ENCODE results near the gene GTSE1. TPM values are rescaled to one million over a fixed set of nuclear protein-coding genes. Genes with fewer than 3 reads are reported as not detected.

Gene GTSE1
- total RNA-seq, 1 experiment from 2014 or later: 20.6 TPM

DNA sequence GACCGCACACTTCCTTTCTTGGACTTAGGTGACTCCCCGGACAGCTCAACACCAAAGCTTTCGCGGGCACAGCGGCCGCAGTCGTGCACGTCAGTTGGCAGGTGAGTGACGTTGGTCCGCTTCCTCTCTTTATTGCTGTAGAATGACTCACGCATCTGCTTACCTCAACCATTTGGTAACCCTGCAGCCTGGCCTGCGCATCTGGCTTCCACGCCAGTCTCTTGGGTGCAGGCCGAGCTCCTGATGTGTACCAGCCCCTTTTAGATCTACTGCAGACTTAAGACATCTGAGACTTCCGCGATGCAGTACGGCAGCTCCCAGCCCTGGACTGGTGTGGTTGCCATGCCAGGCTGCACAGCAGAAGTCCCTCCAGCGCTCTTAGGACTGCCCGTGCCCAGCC lies 26.5 kb downstream of the GTSE1 start:
- no TSS peak for BruUV-seq (replicated peaks)
- ATAC-seq (no peak), DNase-seq (no peak)
- 0 out of 2 replicates have a peak, but pooled peaks cover 3% of the 10 kb centered on the region for H3K79me2 ChIP-seq (ENCODE audit: low read length)
- H3K4me3 ChIP-seq (ENCODE audit: low read length): no peak overlapping the region
- H3K4me2 ChIP-seq (ENCODE audit: low read length): no peak overlapping the region
- no peaks in the 10 kb centered on the region for H3F3A ChIP-seq (ENCODE audit: low read length, unreplicated experiment)
- H3K27me3 ChIP-seq (ENCODE audit: low read length): no peaks in the 10 kb centered on the region
- H4K20me1 ChIP-seq (ENCODE audit: low read length): no peaks in the 10 kb centered on the region
- no peak overlapping the region for H3K9ac ChIP-seq (ENCODE audit: low read length)
- intact Hi-C loops (cut with micrococcal nuclease): no loop called here
- TF ChIP-seq EZH2phosphoT487 (IDR thresholded peaks at IDR 0.05; ENCODE audit: borderline replicate concordance, low read length) (no peak), EZH2 (IDR thresholded peaks at IDR 0.05; ENCODE audit: low read length, unreplicated experiment) (no peak)
- TF ChIP-seq, protein P1, sequence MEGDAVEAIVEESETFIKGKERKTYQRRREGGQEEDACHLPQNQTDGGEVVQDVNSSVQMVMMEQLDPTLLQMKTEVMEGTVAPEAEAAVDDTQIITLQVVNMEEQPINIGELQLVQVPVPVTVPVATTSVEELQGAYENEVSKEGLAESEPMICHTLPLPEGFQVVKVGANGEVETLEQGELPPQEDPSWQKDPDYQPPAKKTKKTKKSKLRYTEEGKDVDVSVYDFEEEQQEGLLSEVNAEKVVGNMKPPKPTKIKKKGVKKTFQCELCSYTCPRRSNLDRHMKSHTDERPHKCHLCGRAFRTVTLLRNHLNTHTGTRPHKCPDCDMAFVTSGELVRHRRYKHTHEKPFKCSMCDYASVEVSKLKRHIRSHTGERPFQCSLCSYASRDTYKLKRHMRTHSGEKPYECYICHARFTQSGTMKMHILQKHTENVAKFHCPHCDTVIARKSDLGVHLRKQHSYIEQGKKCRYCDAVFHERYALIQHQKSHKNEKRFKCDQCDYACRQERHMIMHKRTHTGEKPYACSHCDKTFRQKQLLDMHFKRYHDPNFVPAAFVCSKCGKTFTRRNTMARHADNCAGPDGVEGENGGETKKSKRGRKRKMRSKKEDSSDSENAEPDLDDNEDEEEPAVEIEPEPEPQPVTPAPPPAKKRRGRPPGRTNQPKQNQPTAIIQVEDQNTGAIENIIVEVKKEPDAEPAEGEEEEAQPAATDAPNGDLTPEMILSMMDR (conservative IDR thresholded peaks at IDR 0.05; ENCODE audit: low read depth, low read length): no peak
- CTCF ChIA-PET: no interaction called here
- no peaks in the 10 kb centered on the region for H3K4me1 ChIP-seq (ENCODE audit: insufficient read depth, low read length)
- POLR2A ChIA-PET (ENCODE audit: unreplicated experiment): no interaction called here
- no peaks in the 10 kb centered on the region for H3K9me2 ChIP-seq (replicated peaks; ENCODE audit: low read length)
- no peak overlapping the region for H3K27ac ChIP-seq (ENCODE audit: low read length)
- no peak overlapping the region for H2AFZ ChIP-seq (ENCODE audit: low read length)
- peaks cover 8% of the 10 kb centered on the region; the same call in 1 of the 2 replicates for H3K36me3 ChIP-seq (ENCODE audit: low read depth, low read length)
- no peaks in the 10 kb centered on the region for H3K9me3 ChIP-seq (ENCODE audit: low read length)

DNA sequence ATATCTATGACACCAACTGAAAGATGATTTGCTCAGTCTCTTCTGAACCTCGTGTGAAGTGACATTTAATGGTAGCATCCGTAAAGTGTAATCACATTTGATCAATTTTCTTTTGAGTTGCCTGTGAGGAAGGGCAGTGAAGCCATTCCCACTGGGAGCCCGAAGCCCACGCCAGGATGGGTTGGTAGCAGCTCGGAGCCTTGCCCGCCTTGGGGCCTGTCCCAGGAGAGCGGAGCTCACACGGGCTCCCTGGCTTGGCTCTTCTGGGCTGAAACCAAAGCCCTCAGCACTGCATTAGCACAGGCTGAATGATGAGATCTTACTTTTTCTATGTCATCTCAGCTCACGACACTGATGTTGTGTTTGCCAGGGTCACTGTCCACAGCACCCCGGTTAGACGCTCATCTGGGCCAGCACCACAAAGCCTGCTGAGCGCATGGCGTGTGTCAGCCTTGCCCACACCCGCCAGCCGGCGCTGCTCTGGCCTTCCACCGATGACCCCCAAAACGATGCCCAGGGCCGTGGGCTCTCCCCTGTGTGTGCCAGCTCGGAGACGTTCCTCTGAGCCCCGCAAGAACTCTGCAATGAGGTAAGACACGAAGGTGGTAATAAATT lies 29.5 kb downstream of the GTSE1 start:
- H4K20me1 ChIP-seq (ENCODE audit: low read length): no peaks in the 10 kb centered on the region
- no peaks in the 10 kb centered on the region for H3K9me2 ChIP-seq (replicated peaks; ENCODE audit: low read length)
- H3F3A ChIP-seq (ENCODE audit: low read length, unreplicated experiment): no peaks in the 10 kb centered on the region
- no peak overlapping the region for H3K4me2 ChIP-seq (ENCODE audit: low read length)
- H3K9ac ChIP-seq (ENCODE audit: low read length): no peak overlapping the region
- H3K27me3 ChIP-seq (ENCODE audit: low read length): no peaks in the 10 kb centered on the region
- H3K27ac ChIP-seq (ENCODE audit: low read length): no peak overlapping the region
- H3K79me2 ChIP-seq (ENCODE audit: low read length): no peaks in the 10 kb centered on the region
- peaks cover 5% of the 10 kb centered on the region; the same call in 1 of the 2 replicates for H3K36me3 ChIP-seq (ENCODE audit: low read depth, low read length)
- no peak for ATAC-seq
- BruUV-seq (replicated peaks): no TSS peak
- H3K4me3 ChIP-seq (ENCODE audit: low read length): no peak overlapping the region
- no peaks in the 10 kb centered on the region for H3K4me1 ChIP-seq (ENCODE audit: insufficient read depth, low read length)
- no peak overlapping the region for H2AFZ ChIP-seq (ENCODE audit: low read length)
- no peak for DNase-seq
- no peaks in the 10 kb centered on the region for H3K9me3 ChIP-seq (ENCODE audit: low read length)
- TF ChIP-seq EZH2 (IDR thresholded peaks at IDR 0.05; ENCODE audit: low read length, unreplicated experiment) (no peak), EZH2phosphoT487 (IDR thresholded peaks at IDR 0.05; ENCODE audit: borderline replicate concordance, low read length) (no peak)
- TF ChIP-seq, protein P1 (conservative IDR thresholded peaks at IDR 0.05; ENCODE audit: low read depth, low read length): no peak
- POLR2A ChIA-PET (ENCODE audit: unreplicated experiment): no interaction called here
- intact Hi-C loops (cut with micrococcal nuclease): no loop called here
- CTCF ChIA-PET: no interaction called here

DNA sequence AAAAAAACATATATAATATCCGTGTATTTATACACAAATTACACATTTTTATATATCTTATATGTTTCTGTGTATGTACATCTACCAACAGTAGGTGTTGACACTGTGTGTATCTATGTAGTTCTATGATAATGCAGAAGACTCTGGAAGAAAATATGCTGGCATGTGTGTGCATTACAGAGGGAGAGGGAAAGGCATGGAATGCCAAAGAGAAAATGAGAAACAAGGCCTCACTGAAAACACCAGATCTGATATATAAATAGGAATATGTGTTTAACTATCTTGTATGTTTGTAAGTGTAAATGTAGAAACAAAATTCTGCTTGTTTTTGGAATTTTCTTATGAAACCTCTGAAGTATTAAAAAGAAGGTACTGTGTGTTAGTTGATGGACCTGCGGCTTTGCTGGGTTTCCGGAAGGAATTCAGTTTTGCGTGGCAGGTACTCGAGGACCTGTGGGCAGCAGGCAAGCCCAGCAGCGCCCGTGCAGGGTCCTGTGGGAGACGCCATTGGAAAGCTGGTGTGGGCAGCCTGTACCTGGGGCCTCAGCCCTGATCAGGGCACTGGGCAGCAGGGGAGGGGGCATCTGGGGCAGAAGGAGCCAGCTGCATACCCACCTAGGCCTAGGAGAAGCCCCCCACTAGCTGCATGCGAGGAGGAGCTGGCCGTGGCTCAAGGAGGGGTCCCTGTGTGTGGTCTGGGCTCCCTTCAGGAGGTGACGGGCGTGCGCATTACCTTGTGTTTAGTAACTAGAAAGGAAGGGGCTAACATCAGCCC lies 31.2 kb downstream of the GTSE1 start:
- no peak for ATAC-seq
- H3K4me1 ChIP-seq (ENCODE audit: insufficient read depth, low read length): no peaks in the 10 kb centered on the region
- peaks cover 5% of the 10 kb centered on the region; the same call in 1 of the 2 replicates for H3K36me3 ChIP-seq (ENCODE audit: low read depth, low read length)
- ChIA-PET CTCF (no interaction called here), POLR2A (ENCODE audit: unreplicated experiment) (no interaction called here)
- BruUV-seq (replicated peaks): no TSS peak
- no peak overlapping the region for H3K4me3 ChIP-seq (ENCODE audit: low read length)
- H3K9ac ChIP-seq (ENCODE audit: low read length): no peak overlapping the region
- no peaks in the 10 kb centered on the region for H3K27me3 ChIP-seq (ENCODE audit: low read length)
- H3K79me2 ChIP-seq (ENCODE audit: low read length): no peaks in the 10 kb centered on the region
- H4K20me1 ChIP-seq (ENCODE audit: low read length): no peaks in the 10 kb centered on the region
- H3K9me3 ChIP-seq (ENCODE audit: low read length): no peaks in the 10 kb centered on the region
- H2AFZ ChIP-seq (ENCODE audit: low read length): no peak overlapping the region
- intact Hi-C loops (cut with micrococcal nuclease): no loop called here
- H3K27ac ChIP-seq (ENCODE audit: low read length): no peak overlapping the region
- TF ChIP-seq, protein P1 (conservative IDR thresholded peaks at IDR 0.05; ENCODE audit: low read depth, low read length): no peak
- TF ChIP-seq EZH2phosphoT487 (IDR thresholded peaks at IDR 0.05; ENCODE audit: borderline replicate concordance, low read length): no peak
- TF ChIP-seq EZH2 (IDR thresholded peaks at IDR 0.05; ENCODE audit: low read length, unreplicated experiment): no peak
- no peaks in the 10 kb centered on the region for H3F3A ChIP-seq (ENCODE audit: low read length, unreplicated experiment)
- no peaks in the 10 kb centered on the region for H3K9me2 ChIP-seq (replicated peaks; ENCODE audit: low read length)
- H3K4me2 ChIP-seq (ENCODE audit: low read length): no peak overlapping the region
- no peak for DNase-seq
